Endothelial cell of umbilical vein (primary cell): ENCODE data around the gene GRIA4. TPM values are rescaled to one million over a fixed set of nuclear protein-coding genes. Genes with fewer than 3 reads are reported as not detected.

Source experiments
- BruUV-seq: library from RNA; stranded (reverse); fragments of 400-500 nt; replicated peaks from 2 replicates; lab custom pipeline; 2021; lab: Mats Ljungman, UMichigan
- CTCF ChIA-PET: fragments of 300-600, 350-600 bp; sonication (Branson Sonifier 250); formaldehyde crosslinking; loops from one replicate; lab custom pipeline; 2021; ENCODE audit warnings: antibody characterized with exemption, inconsistent platforms; lab: Charles Lee
- POLR2A ChIA-PET: fragments of 300-600, 350-600 bp; sonication (Branson Sonifier 250); formaldehyde crosslinking; loops from one replicate; lab custom pipeline; 2021; ENCODE audit warnings: antibody characterized with exemption, inconsistent platforms; lab: Charles Lee
- DNase-seq: peaks from one replicate; pipeline ENCODE4 v3.0.0-alpha.2; 2011; ENCODE audit warnings: low read depth, low spot score
- FAIRE-seq: peaks from 2 replicates; lab custom pipeline; 2011; peaks lifted over from hg19 to GRCh38; lab: Jason Lieb, UNC
- H2AFZ ChIP-seq: 2 replicates; pipeline ENCODE4 v1.6.0; 2012; ENCODE audit warnings: low read depth, low read length, control low read depth, inconsistent platforms
- H3K27ac ChIP-seq: 2 replicates; pipeline ENCODE4 v1.5.1; 2011; ENCODE audit warnings: low read depth, mild to moderate bottlenecking, control low read depth, low read length, moderate library complexity; ENCODE audit not compliant: insufficient read depth
- H3K27me3 ChIP-seq, 2 experiments: 2 replicates each; pipeline versions ENCODE4 v1.6.0 to v1.6.1; 2011; ENCODE audit warnings: low read length in 2 of 2, mixed read lengths in 1 of 2; ENCODE audit not compliant: control insufficient read depth in 2 of 2, insufficient read depth in 2 of 2
- H3K36me3 ChIP-seq, 2 experiments: 2 replicates in 1 of 2; 3 replicates in 1 of 2; pipeline ENCODE4 v1.5.1; 2011; ENCODE audit warnings: low read length in 2 of 2, mild to moderate bottlenecking in 1 of 2, moderate library complexity in 1 of 2; ENCODE audit not compliant: control insufficient read depth in 2 of 2, insufficient read depth in 2 of 2; ENCODE audit errors: extremely low read depth in 1 of 2
- H3K4me1 ChIP-seq: 3 replicates; pipeline ENCODE4 v1.5.1; 2011; ENCODE audit warnings: mild to moderate bottlenecking, low read length; ENCODE audit not compliant: control insufficient read depth, insufficient read depth; ENCODE audit errors: extremely low read depth
- H3K4me2 ChIP-seq: 2 replicates; pipeline ENCODE4 v1.6.1; 2011; ENCODE audit warnings: low read length, control low read depth, mixed read lengths; ENCODE audit not compliant: insufficient read depth
- H3K4me3 ChIP-seq, 3 experiments: fragments of 200-600 bp in 1 of 3; sonication (generic), shearing (Covaris generic) in 1 of 3; replicated peaks in 1 of 3; 2 replicates each; pipeline ENCODE4 v1.5.1; 2011 to 2016; ENCODE audit warnings: control low read depth in 3 of 3, low read length in 3 of 3, mild to moderate bottlenecking in 2 of 3, inconsistent platforms in 1 of 3, low read depth in 1 of 3, moderate library complexity in 1 of 3; ENCODE audit not compliant: insufficient read depth in 1 of 3
- H3K79me2 ChIP-seq: 2 replicates; pipeline ENCODE4 v1.6.0; 2012; ENCODE audit warnings: low read length, inconsistent platforms; ENCODE audit not compliant: control insufficient read depth, insufficient read depth
- H3K9ac ChIP-seq: replicated peaks from 2 replicates; pipeline ENCODE3; 2011; ENCODE audit warnings: low read length, control low read depth; ENCODE audit not compliant: insufficient read depth; ENCODE audit errors: extremely low read depth
- H3K9me1 ChIP-seq: replicated peaks from 3 replicates; pipeline ENCODE4 v1.6.0; 2011; ENCODE audit warnings: mild to moderate bottlenecking, low read length; ENCODE audit not compliant: control insufficient read depth, insufficient read depth; ENCODE audit errors: extremely low read depth
- H3K9me3 ChIP-seq: replicated peaks from 2 replicates; pipeline ENCODE4 v1.5.1; 2012; ENCODE audit warnings: low read length, inconsistent platforms; ENCODE audit not compliant: control insufficient read depth, insufficient read depth
- H4K20me1 ChIP-seq: replicated peaks from 2 replicates; pipeline ENCODE3; 2011; ENCODE audit warnings: mild to moderate bottlenecking, low read length; ENCODE audit not compliant: control insufficient read depth, insufficient read depth; ENCODE audit errors: extremely low read depth
- CTCF ChIP-seq, 2 donors: IDR thresholded peaks; 1 replicate in 1 of 2; 2 replicates in 1 of 2; pipeline ENCODE4 v1.5.1; 2011; ENCODE audit warnings: low read length in 2 of 2, mild to moderate bottlenecking in 2 of 2, moderate library complexity in 2 of 2, control low read depth in 1 of 2, inconsistent platforms in 1 of 2, low read depth in 1 of 2; ENCODE audit not compliant: insufficient read depth in 1 of 2; ENCODE audit errors: extremely low read depth in 1 of 2
- EZH2 ChIP-seq: IDR thresholded peaks from 2 replicates; pipeline ENCODE4 v1.6.1; 2012; ENCODE audit warnings: borderline replicate concordance, low read depth, mild to moderate bottlenecking, moderate library complexity, low read length, inconsistent platforms; ENCODE audit not compliant: severe bottlenecking
- FOS ChIP-seq: IDR thresholded peaks from 2 replicates; pipeline ENCODE4 v1.6.1; 2011; ENCODE audit warnings: mild to moderate bottlenecking, low read length, moderate library complexity, borderline replicate concordance; ENCODE audit not compliant: insufficient read depth
- GATA2 ChIP-seq: IDR thresholded peaks from 2 replicates; pipeline ENCODE4 v1.7.0; 2011; ENCODE audit warnings: low read depth, mild to moderate bottlenecking, moderate library complexity, mixed read lengths, low read length; ENCODE audit not compliant: insufficient read length, insufficient read depth
- JUN ChIP-seq: IDR thresholded peaks from 2 replicates; pipeline ENCODE4 v1.6.1; 2011; ENCODE audit warnings: borderline replicate concordance, low read depth; ENCODE audit not compliant: insufficient read length, insufficient read depth
- MAX ChIP-seq: IDR thresholded peaks from 2 replicates; pipeline ENCODE4 v1.6.1; 2011; ENCODE audit not compliant: insufficient read depth, insufficient read length
- MYC ChIP-seq: IDR thresholded peaks from one replicate; pipeline ENCODE4 v1.6.1; 2011; ENCODE audit warnings: mild to moderate bottlenecking, low read depth, low read length
- POLR2A ChIP-seq: IDR thresholded peaks from 2 replicates; pipeline ENCODE4 v1.6.1; 2012; ENCODE audit warnings: low read depth, mild to moderate bottlenecking, control low read depth, low read length
- POLR2AphosphoS5 ChIP-seq: IDR thresholded peaks from 2 replicates; pipeline ENCODE4 v1.6.1; 2012; ENCODE audit warnings: low read depth, mild to moderate bottlenecking, control low read depth, low read length, moderate library complexity; ENCODE audit not compliant: insufficient read depth
- dilution Hi-C: fragments of 300-500 bp; cut with MboI; formaldehyde crosslinking; loops from one replicate; pipeline ENCODE4 v1.15.0; 2019; ENCODE audit warnings: low sequenced_read_pairs; ENCODE audit not compliant: extremely low pct_ligation_motif_present
- intact Hi-C: fragments of 100-400 bp; cut with micrococcal nuclease; formaldehyde crosslinking; loops from one replicate; pipeline ENCODE4 v1.10.0; 2022
- polyA plus RNA-seq, 4 experiments: library from polyadenylated mRNA; depleted of rRNA in 3 of 4; stranded (reverse) in 3 of 4; unstranded in 1 of 4; fragments of >200 nt; gene quantifications; 2 replicates each; pipeline versions ENCODE4 v1.2.1 to v1.2.3, GENCODE V29; 2011 to 2012; ENCODE audit warnings: missing spikeins in 1 of 4
- total RNA-seq: library from RNA; stranded (reverse); gene quantifications from 2 replicates; pipeline ENCODE4 v1.2.3, GENCODE V29; 2021

Gene GRIA4
- total and polyA plus RNA-seq, 2 donors (not counting 3 experiments of a cell fraction or from before 2014, with no cell fraction given), result not detected

- Histone ChIP-seq H2AFZ (no peak overlapping the region), H3K27ac (no peak overlapping the region), H3K9me1 (no peaks in the 10 kb centered on the region), H3K4me3 (no peak overlapping the region), H3K4me2 (no peak overlapping the region), H3K9ac (no peak overlapping the region), H3K36me3 (no peaks in the 10 kb centered on the region), H3K4me1 (no peaks in the 10 kb centered on the region), H3K27me3 (no peaks in the 10 kb centered on the region), H4K20me1 (no peaks in the 10 kb centered on the region), H3K9me3 (no peaks in the 10 kb centered on the region), H3K79me2 (no peaks in the 10 kb centered on the region)
- dilution Hi-C loops (no loop called here), intact Hi-C loops (no loop called here)
- FAIRE-seq, result no peak
- TF ChIP-seq MYC, result no peak
- no peak for TF ChIP-seq FOS
- no peak for TF ChIP-seq POLR2AphosphoS5
- TF ChIP-seq CTCF (IDR thresholded peaks at IDR 0.05; ENCODE audit: extremely low read depth in 1 of 2, insufficient read depth in 1 of 2, low read depth in 1 of 2, low read length in 2 of 2), result no peak
- no peak for TF ChIP-seq EZH2
- TF ChIP-seq GATA2, result no peak
- TF ChIP-seq POLR2A, result no peak
- TF ChIP-seq JUN, result no peak
- TF ChIP-seq MAX, result no peak
- BruUV-seq, result no TSS peak
- ChIA-PET POLR2A (no interaction called here), CTCF (no interaction called here)
- no peak for DNase-seq
Measured at GRCh38 chr11:105589346-105589745, 20.5 kb upstream of the GRIA4 start.
